ENCODE data around the gene SPART.

SPART gene

DNA sequence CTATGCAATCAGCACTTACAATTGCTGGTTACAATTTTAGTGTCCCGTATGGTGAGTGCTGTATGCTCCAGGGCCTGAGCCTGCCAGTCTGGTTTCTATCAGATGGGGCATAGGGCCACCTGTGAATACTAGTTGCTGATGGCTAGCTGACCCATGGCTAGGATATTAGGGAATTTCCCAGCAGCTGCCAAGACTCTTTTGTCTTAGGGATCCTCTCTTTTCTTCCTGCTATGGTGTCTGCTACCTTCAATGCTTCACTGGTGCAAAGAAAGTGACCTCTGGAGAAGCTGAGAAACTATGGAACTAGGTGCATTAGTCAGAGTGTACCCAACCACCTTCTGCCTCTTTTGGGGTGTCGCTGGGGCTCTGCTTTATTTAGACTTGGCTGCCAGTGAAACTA lies 60.2 kb downstream of the SPART start:
- no peak for TF ChIP-seq ZFX (IDR thresholded peaks at IDR 0.05; ENCODE audit: borderline replicate concordance)
- TF ChIP-seq, protein P1, sequence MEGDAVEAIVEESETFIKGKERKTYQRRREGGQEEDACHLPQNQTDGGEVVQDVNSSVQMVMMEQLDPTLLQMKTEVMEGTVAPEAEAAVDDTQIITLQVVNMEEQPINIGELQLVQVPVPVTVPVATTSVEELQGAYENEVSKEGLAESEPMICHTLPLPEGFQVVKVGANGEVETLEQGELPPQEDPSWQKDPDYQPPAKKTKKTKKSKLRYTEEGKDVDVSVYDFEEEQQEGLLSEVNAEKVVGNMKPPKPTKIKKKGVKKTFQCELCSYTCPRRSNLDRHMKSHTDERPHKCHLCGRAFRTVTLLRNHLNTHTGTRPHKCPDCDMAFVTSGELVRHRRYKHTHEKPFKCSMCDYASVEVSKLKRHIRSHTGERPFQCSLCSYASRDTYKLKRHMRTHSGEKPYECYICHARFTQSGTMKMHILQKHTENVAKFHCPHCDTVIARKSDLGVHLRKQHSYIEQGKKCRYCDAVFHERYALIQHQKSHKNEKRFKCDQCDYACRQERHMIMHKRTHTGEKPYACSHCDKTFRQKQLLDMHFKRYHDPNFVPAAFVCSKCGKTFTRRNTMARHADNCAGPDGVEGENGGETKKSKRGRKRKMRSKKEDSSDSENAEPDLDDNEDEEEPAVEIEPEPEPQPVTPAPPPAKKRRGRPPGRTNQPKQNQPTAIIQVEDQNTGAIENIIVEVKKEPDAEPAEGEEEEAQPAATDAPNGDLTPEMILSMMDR (IDR thresholded peaks at IDR 0.05) = no peak
- no peak overlapping the region for H3K27ac ChIP-seq

- TF ChIP-seq, protein P1 (IDR thresholded peaks at IDR 0.05) = peak; percentile 84
- no peak for TF ChIP-seq ZFX (IDR thresholded peaks at IDR 0.05; ENCODE audit: borderline replicate concordance)
- no peak overlapping the region for H3K27ac ChIP-seq
Measured at GRCh38 chr13:36282821-36283432, 63.3 kb downstream of the SPART start.

DNA sequence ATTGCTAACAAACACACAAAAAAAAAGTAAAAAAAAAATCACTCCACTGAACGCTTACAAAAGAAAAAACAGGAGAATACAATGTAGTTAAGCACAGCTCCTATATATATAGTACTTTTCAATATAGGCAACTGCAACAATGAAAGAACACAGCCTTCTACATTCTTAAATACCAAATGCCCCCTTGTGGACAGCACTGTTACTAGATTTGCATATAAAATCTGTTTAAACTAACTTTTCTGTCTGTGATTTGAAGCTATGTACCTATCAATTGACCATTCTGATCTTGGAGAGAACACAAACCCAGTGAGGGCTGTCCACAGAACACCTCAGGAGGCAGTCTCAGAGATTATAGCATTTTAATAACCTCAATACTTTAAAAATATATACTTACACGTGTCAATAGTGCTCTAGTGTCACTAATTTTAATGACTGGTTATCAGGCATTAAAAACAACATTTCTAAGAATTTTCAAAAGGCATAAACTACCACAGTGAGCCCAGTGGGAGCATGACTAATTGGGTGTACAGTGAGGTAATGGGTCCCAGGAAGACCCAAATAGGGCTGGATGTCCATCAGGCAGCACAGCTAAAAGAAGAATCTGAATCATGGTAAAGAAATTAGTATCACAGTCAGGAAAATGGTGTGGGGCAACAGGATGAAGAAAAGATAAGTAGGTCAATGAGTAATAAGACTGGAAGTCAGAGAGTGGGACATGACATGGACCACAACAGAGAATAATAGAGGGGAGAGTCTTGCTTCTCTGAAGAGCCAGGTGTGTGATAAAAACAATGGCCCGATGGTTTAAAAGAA lies 70.8 kb downstream of the SPART start:
- H3K27ac ChIP-seq = no peak overlapping the region
- TF ChIP-seq ZFX (IDR thresholded peaks at IDR 0.05; ENCODE audit: borderline replicate concordance) = no peak
- TF ChIP-seq, protein P1 (IDR thresholded peaks at IDR 0.05) = peak; percentile 71

- H3K27ac ChIP-seq = no peak overlapping the region
- no peak for TF ChIP-seq ZFX (IDR thresholded peaks at IDR 0.05; ENCODE audit: borderline replicate concordance)
- TF ChIP-seq, protein P1 (IDR thresholded peaks at IDR 0.05) = no peak
Measured at GRCh38 chr13:36273431-36273830, 72.8 kb downstream of the SPART start.

GRCh38 chr13:36261976-36262375 lies 84.2 kb downstream of the SPART start:
- H3K27ac ChIP-seq = no peak overlapping the region
- TF ChIP-seq, protein P1 (IDR thresholded peaks at IDR 0.05) = no peak
- no peak for TF ChIP-seq ZFX (IDR thresholded peaks at IDR 0.05; ENCODE audit: borderline replicate concordance)

GRCh38 chr13:36261011-36261410 lies 85.2 kb downstream of the SPART start:
- TF ChIP-seq ZFX (IDR thresholded peaks at IDR 0.05; ENCODE audit: borderline replicate concordance) = no peak
- TF ChIP-seq, protein P1 (IDR thresholded peaks at IDR 0.05) = no peak
- H3K27ac ChIP-seq = no peak overlapping the region
